ENCODE results near the gene TOLLIP. TPM values are rescaled to one million over a fixed set of nuclear protein-coding genes. Genes with fewer than 3 reads are reported as not detected.

The TOLLIP gene
- total RNA-seq, 2 donors from 2014 or later = 62.8 to 63.7 TPM

GRCh38 chr11:1231396-1232020, 77.9 kb downstream of the TOLLIP start:
- intact Hi-C loops (cut with DNase I, micrococcal nuclease) = no loop called here

DNA sequence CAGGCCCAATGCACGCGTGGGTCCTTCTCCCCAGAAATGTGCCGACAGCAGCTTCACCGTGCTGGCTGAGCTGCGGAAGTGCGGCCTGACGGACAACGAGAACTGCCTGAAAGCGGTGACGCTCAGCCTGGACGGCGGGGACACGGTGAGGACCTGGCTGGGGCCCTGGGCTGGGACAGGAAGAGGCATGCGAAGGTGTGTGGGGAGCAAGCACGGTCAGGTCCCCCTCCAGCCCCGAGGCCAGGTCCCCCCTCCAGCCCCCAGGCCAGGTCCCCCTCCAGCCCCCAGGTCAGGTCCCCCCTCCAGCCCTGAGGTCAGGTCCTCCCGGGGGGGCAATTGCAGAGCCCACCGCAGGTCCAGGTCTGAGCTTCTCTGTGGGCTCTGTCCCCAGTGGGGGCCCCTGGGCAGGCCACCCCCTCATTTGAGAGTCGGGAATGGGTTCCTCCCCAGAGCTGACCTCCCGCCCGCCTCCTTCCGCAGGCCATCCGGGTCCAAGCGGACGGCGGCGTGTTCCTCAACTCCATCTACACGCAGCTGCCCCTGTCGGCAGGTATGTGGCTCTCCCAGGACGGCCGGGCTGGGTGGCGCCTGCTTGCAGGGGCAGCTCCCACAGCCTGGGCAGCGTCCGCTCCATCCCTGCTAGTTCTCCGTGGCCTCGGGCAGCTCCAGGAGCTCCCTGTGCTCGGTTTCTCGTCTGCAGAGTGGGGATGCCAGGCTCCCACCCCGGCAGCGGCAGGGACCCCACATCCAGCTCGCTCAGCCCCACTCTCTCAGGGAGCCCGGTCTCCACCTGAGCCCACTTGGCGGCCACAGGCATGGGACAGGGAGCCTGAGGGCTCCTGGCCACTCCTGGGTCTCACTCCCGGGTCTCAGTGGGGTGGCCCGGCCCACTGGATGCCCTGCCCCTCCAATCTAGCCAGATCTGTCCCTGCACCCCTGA, 78.7 kb downstream of the TOLLIP start:
- intact Hi-C loops (cut with DNase I, micrococcal nuclease) = no loop called here
- DNase-seq (peak; percentile 10 to 24), ATAC-seq (no peak)

More at GRCh38 chr11:1231396-1232020, 77.9 kb downstream of the TOLLIP start:
- peak; percentile 30 to 38 for DNase-seq
- ATAC-seq = no peak

GRCh38 chr11:1230121-1230455, 79.3 kb downstream of the TOLLIP start:
- peak in 1 of 2 donors; percentile 21 for DNase-seq
- intact Hi-C loops (cut with DNase I, micrococcal nuclease) = no loop called here

GRCh38 chr11:1229471-1230120, 79.8 kb downstream of the TOLLIP start:
- peak; percentile 32 for ATAC-seq
- DNase-seq = peak; percentile 49 to 57
- intact Hi-C loops (cut with DNase I, micrococcal nuclease) = no loop called here

More at GRCh38 chr11:1230121-1230455, 79.3 kb downstream of the TOLLIP start:
- ATAC-seq = no peak

DNA sequence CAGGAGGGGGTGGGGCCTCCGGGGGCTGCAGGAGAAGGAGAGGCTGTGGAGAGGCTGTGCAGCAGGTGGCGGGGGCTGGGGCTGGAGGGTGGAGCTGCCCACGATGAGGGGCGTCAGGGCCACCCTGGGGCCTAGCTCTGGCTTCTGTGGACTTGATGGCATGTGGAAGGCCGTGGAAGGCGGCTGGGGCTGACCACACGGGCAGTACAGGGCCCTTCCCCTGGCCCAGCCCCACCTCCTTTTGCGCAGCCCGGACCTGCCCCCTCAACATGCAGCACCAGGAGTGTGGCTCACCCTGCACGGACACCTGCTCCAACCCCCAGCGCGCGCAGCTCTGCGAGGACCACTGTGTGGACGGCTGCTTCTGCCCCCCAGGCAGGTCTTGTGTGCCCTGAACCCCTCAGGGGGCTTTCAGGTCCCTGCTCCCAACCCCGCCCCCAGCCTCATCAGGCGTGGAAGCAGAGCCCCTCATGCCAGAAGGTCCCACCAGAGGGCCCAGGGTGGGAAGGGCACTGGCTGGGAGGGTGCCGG, 80.4 kb downstream of the TOLLIP start:
- intact Hi-C loops (cut with DNase I, micrococcal nuclease) = no loop called here
- no peak for ATAC-seq
- peak; percentile 10 to 26 for DNase-seq

GRCh38 chr11:1228101-1228821, 81.2 kb downstream of the TOLLIP start:
- DNase-seq = peak; percentile 9 to 25
- intact Hi-C loops (cut with DNase I, micrococcal nuclease) = no loop called here

GRCh38 chr11:1227551-1228100, 81.8 kb downstream of the TOLLIP start:
- peak in 1 of 2 donors; percentile 4 for DNase-seq
- ATAC-seq = no peak
- intact Hi-C loops (cut with DNase I, micrococcal nuclease) = no loop called here

More at GRCh38 chr11:1228101-1228821, 81.2 kb downstream of the TOLLIP start:
- ATAC-seq = no peak

GRCh38 chr11:1226986-1227550, 82.4 kb downstream of the TOLLIP start:
- intact Hi-C loops (cut with DNase I, micrococcal nuclease) = no loop called here
- peak; percentile 13 to 25 for DNase-seq
- no peak for ATAC-seq

- ATAC-seq (no peak), DNase-seq (peak; percentile 18 to 23)
- intact Hi-C loops (cut with DNase I, micrococcal nuclease) = no loop called here
These were observed 83.0 kb downstream of the TOLLIP start for GRCh38 chr11:1226226-1226985.

GRCh38 chr11:1225386-1226225, 83.8 kb downstream of the TOLLIP start:
- no peak for ATAC-seq
- peak; percentile 9 to 23 for DNase-seq
- intact Hi-C loops (cut with DNase I, micrococcal nuclease) = no loop called here

DNA sequence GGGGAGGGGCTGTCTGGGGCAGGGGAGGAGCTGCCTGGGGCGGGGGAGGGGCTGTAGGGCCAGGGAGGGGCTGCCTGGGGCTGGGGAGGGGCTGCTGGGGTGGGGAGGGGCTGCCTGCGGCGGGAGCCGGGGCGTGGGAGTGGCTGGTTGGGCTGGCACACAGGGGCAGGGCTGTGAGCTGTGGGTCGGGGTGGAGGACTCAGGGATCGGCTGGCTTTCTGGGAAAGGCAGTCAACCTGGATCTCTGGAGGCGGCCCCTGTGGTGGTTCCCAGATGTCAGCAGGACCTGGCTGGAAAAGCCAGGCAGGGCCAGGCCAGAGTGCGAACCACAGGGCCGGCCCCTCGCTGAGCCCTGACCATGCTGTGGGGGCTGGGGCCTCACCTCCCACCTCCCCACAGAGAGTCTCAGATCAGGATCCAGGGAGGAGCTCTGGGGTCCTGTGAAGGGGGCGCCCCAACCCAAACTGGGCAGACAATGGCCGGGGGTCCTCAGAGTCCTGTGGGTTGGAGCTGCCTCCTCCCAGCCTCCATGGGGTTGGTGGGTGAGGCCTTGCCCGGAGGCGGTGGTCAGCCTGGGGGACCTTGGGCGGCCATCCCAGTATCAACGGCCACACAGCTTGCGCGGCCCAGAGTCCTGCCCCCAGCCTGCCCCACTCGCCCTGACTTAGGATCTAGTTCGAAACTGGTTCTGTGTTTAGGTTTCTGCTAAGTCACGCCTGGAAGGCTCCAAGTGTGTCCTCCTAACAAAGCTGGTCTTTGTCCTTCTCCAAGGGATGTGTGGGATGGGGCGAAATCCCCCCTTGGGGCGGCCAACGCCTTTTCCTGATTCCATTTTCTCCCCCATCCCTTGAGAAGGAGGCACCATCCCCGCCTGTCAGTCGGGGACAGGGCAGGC, 84.7 kb downstream of the TOLLIP start:
- ATAC-seq = peak; percentile 36
- peak; percentile 73 to 79 for DNase-seq
- intact Hi-C loops (cut with DNase I, micrococcal nuclease) = no loop called here

Small RNA genes within 50 kb of the gene (microRNA-seq; reads per million reads assigned to microRNA genes)
- gene MIR6744 = 3.2 to 4.1 reads per million in 2 donors

Other genes starting within 250 kb of the TOLLIP start
- gene MUC2, start 234.8 kb downstream of the TOLLIP start, total RNA-seq = 1,000 to 10,000 TPM; 1,472 to 2,135 TPM
- gene MUC5AC, start 151.7 kb downstream of the TOLLIP start, total RNA-seq = under 1 TPM; 0.03 to 0.09 TPM
- 100 to 1,000 TPM; 258 to 369 TPM for gene MUC5B, start 86.6 kb downstream of the TOLLIP start, total RNA-seq
- under 1 TPM; 0.53 to 0.79 TPM for gene BRSK2, start 80.3 kb upstream of the TOLLIP start, total RNA-seq
- 10 to 100 TPM; 48.3 to 55.8 TPM for gene MOB2, start 177.1 kb upstream of the TOLLIP start, total RNA-seq

All from left colon (tissue), 2 donors.